Activated T-cell treated with anti-CD3 and anti-CD28 coated beads for 4 hours (primary cell): Measurements from ENCODE around the gene SSU72.
A peak's percentile ranks its signal among the peaks of the same experiment; 100 is the strongest.
"Not testable (repeated sequence)": the region's sequence is repeated elsewhere in the genome, so short reads cannot be mapped to it uniquely, and the experiment has no call there.

ENCODE experiments used
- DNase-seq: peaks from one replicate; pipeline ENCODE4 v3.0.0-alpha.2; 2020

The SSU72 gene

DNA sequence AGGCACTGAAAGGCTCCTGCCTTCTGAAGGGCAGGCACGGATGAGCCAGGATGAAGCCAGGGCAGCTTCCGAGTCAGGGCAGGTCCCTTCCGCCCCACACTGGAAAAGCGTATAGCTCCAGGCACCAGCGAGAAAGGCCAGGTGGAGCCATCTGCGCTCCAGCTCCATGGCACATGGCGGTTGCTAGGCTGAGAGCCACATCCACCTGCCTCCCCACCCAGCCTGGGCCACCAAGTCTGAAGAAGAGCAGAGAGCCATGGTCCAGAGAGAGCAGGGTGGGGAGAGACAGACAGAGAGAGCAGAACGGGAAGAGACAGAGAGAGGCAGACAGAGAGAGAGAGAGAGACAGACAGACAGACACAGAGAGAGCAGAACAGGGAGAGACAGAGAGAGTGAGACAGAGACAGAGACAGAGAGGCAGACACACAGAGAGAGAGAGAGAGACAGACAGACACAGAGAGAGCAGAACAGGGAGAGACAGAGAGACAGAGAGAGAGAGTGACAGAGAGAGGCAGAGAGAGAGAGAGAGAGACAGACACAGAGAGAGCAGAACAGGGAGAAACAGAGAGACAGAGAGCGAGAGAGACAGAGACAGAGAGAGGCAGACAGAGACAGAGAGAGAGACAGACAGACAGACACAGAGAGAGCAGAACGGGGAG is 20.1 kb upstream of the SSU72 start:
- DNase-seq = no peak

GRCh38 chr1:1593834-1594601 is 19.4 kb upstream of the SSU72 start:
- DNase-seq = no peak

- no peak for DNase-seq
These were observed 16.8 kb upstream of the SSU72 start for GRCh38 chr1:1591452-1591851.

DNA sequence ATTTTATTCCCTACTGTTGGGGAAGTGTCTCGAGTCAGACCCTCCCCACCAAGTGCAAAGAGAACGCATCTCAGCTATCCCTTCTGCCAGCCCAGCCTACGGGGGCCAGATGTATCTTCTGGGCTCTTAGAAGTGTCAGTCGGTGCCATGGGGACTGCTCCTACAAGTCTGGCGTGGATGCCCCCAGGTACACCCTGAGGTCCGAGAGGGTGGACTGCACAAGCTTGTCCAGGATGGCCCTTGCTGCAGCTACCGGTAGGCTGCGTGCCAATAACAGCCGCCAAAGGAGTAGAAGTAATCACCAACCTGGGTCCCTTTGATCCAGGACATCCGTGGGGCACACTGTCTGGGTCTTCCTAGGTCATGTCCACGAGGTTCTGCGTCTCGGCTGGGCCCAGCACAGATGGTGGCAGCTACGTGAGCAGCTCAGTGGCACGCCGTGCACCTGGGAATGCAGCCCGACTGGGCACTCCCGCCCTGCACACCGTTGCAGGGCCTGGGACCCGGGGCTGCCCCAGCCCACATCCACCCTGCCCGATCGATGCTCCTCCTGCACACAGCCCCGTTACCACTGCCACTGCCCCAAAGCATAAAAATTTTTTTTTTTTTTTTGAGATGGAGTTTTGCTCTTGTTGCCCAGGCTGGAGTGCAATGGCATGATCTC is 8.8 kb upstream of the SSU72 start:
- DNase-seq = no peak

- DNase-seq = no peak
These were observed 8.1 kb upstream of the SSU72 start for GRCh38 chr1:1582585-1583346.

DNA sequence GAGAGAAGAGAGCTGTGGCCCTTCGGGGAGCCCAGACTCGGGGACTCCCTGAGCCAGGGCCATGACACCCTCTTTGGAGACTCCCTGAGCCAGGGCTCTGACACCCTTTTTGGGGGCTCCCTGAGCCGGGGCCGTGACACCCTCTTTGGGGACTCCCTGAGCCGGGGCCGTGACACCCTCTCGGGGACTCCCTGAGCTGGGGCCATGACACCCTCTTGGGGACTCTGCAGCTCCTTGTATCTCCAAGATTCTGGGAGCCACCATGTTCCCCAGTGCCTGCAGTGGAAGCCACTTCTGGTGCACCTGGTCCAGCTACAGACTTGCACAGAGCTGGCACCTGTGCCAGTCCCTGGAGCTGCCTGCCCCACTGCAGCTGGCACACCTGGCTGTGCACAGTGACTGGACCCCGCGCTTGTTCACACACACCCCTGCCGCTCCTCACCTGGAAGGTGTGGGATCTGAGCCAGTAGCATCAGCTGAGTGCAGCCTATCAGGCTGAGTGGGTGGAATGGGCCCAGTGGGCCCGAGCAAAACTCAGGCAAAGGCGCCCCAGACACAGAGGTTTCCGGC is 3.8 kb upstream of the SSU72 start:
- no peak for DNase-seq

- no peak for DNase-seq
These were observed 2.8 kb upstream of the SSU72 start for GRCh38 chr1:1577367-1578011.

GRCh38 chr1:1573843-1574720 is 581 bp downstream of the SSU72 start:
- DNase-seq = peak; percentile 48

DNA sequence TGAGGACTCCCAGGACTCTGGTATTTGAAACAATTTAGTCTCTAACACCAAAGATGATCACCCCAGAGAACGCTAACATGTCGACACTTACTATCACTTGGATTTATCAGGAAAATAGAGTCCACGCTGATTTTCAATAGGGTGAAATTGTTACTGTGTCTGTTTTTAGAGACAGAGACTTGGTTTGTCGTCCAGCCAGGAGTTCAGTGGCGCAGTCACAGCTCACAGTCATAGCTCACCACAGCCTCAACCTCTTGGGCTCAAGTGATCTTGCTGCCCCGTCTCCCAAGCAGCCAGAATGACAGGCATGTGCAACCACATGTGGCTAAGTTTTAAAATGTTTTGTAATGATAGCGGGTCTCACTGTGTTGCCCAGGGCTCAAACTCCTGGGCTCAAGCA is 5.3 kb downstream of the SSU72 start:
- no peak for DNase-seq

DNA sequence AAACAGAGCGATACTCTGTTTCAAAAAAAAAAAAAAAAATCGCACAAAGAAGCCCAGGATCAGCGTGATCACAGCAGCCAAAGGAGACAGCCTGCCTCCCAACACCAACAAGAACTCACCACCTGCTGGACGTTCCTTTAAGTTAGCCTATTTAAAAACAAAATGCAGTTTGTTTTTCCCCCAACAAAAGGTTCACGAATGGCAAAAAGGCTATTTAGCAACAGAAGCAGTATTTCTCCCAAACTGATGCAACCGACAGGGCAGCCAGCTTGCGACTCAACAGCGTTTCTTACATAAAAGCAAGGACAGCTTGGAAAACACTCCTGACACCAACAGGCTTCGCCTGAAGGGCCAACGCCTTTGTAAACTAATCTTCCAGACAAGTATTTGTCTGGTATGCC is 6.8 kb downstream of the SSU72 start:
- DNase-seq = no peak

- no peak for DNase-seq
These were observed 7.3 kb downstream of the SSU72 start for GRCh38 chr1:1567152-1567875.

DNA sequence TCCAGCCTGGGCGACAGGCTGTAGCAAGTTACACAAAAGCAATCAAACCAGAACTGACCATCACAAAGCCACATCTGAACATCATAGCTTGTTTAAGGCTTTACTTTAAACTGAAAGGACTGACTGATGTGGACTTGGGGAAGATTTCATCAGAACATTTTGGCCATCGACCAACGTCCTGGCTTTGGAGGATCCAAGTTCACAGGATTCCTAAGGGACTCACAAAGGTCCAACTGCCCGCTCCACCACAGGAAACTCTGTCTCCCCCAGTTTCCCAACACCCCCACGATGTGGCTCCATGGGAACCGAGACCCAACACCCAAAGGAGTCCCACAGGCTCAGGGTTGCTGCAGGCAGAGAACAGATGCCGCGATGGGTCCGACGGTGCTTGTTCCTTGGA is 9.3 kb downstream of the SSU72 start:
- no peak for DNase-seq

- no peak for DNase-seq
These were observed 10.4 kb downstream of the SSU72 start for GRCh38 chr1:1564268-1564667.

- DNase-seq = no peak
These were observed 11.0 kb downstream of the SSU72 start for GRCh38 chr1:1563688-1564087.

DNA sequence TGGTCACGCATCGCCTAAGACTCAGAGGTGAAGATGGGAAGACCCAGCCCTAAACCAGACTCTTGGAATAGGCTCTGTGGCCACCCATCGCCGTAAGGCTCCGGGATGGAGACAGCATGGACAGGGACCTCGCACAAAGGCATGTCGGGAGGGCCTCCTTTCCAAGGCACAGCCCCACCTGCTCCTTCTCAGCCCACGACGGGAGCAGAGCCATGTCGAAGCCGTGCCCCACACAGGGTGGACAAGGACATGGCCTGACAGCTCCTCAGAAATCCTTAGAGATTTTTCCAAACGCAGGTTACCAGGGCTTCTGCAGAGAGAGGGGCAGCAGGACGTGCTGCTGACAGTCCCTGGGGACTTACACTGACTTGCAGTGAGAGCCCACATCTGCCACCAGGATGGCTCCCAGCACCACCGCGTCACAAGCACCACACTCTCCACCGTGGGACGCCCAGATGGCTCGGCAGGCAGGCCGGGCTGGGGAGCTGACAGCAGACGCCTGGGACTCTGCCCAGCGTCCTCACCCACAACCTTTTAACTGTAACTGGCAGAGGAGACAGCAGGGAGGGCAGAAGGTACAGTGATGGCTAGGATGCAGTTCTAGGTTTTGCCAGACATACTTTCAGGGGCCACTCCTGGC is 12.0 kb downstream of the SSU72 start:
- DNase-seq = no peak

DNA sequence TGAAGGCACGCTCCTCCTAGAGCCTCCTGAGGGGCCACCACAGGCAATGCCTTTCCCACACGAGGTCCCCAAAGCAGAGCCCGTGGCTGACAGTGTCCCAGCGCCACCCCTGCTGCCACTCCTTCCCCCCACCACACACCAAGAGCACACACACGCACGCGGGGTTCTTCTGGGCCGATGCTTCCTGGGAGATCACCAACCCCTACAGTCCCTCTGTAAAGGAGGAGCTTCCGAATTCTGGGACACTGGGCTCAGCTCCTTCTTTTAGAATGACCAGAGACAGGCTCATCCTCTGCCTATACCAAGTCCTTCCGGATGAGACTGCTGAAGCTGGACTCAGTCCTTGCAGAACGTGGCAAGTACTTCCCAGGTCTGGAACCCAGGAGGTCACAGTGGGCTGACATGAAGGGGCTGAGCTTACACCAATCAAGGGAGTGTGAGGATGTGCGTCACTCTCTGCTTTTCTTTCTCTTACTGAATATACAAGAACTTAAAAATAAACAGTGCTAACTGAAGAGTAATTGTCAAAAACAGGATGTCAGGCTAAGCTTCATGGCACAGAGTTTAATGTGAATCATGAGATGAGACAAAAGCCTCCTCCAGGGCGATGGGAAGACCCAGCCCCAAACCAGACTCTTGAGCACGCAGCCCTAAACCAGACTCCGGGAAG is 12.7 kb downstream of the SSU72 start:
- DNase-seq = no peak

- DNase-seq = no peak
These were observed 14.5 kb downstream of the SSU72 start for GRCh38 chr1:1560178-1560577.

DNA sequence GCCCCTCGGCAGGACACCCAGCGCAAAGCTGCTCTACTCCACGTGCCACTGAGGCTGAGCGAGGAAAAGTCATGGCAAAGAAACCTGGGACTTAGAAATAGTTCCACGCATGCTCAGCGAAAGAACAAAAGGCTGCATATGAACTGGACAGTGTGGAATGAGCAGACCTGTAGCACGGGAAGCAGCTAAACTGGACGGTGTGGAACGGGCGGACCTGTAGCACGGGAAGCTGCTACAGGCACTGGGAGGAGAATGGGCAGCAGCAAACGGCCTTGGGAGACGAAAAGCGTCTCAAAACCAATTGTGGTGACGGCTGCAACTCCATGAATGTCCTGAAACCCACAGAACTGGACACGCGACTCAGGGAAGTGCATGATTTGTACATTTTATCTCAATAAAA is 15.6 kb downstream of the SSU72 start:
- DNase-seq = no peak

GRCh38 chr1:1558591-1558990 is 16.1 kb downstream of the SSU72 start:
- no peak for DNase-seq

- DNase-seq = not testable (repeated sequence)
These were observed 17.0 kb downstream of the SSU72 start for GRCh38 chr1:1557688-1558087.
